ENCODE measurements around the gene CHST15. TPM values are rescaled to one million over a fixed set of nuclear protein-coding genes. Genes with fewer than 3 reads are reported as not detected.

The CHST15 gene
- total and polyA plus RNA-seq, 2 experiments from 2014 or later: 0.06 to 0.11 TPM

GRCh38 chr10:124089859-124090258 is 3.5 kb downstream of the CHST15 start:
- H3K27ac ChIP-seq: no peak overlapping the region
- no peak overlapping the region for H2AFZ ChIP-seq
- TF ChIP-seq EZH2 (IDR thresholded peaks at IDR 0.05; ENCODE audit: insufficient read depth, poor library complexity, severe bottlenecking): no peak
- no peak for TF ChIP-seq EZH2phosphoT487 (IDR thresholded peaks at IDR 0.05; ENCODE audit: insufficient read depth, low read depth)
- no peaks in the 10 kb centered on the region for H3K9me3 ChIP-seq (ENCODE audit: low read depth)
- H3K27me3 ChIP-seq (replicated peaks; ENCODE audit: insufficient read depth): peaks cover 69% of the 10 kb centered on the region
- H3K9ac ChIP-seq: no peak overlapping the region
- no peaks in the 10 kb centered on the region for H3F3A ChIP-seq (ENCODE audit: insufficient read depth)
- H3K4me2 ChIP-seq (ENCODE audit: unreplicated experiment): no peak overlapping the region
- no peaks in the 10 kb centered on the region for H3K79me2 ChIP-seq (ENCODE audit: insufficient read depth)
- 74 to 77% methylated on average over 5 of the region's 5 CpGs for WGBS, 2 experiments (ENCODE audit: low coverage in 1 of 2, low lambda C conversion rate in 2 of 2, missing lambda C conversion rate in 2 of 2)
- no peak for DNase-seq
- H3K4me1 ChIP-seq (ENCODE audit: insufficient read depth): peaks cover 4% of the 10 kb centered on the region; the same call in 1 of the 2 replicates
- no peak overlapping the region for H3K4me3 ChIP-seq
- no peaks in the 10 kb centered on the region for H3K36me3 ChIP-seq (ENCODE audit: low read depth)
- H4K20me1 ChIP-seq (ENCODE audit: insufficient read depth): no peaks in the 10 kb centered on the region
- H3K9me2 ChIP-seq (ENCODE audit: insufficient read depth): no peaks in the 10 kb centered on the region
- in situ Hi-C loops (cut with MboI): no loop called here

DNA sequence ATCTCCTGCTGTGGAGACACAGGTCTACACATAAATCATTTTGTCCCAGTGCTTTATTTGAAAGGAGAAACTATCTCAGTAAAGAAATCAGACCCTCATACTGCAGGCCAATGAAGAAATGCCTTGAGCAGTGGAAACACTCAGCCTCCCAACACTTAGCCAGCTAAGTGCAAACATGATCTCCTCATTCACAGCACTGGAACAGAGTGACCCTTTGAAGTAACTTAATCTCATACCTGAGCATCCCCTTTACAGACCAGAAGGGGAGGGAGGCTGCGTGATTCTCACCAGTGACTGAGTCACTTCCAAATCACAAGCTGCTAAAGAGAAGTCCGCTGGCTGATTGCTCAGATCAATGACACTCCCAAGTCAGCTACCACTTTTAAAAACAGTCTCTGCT is 4.5 kb downstream of the CHST15 start:
- no peak overlapping the region for H2AFZ ChIP-seq
- peaks cover 60% of the 10 kb centered on the region for H3K27me3 ChIP-seq (replicated peaks; ENCODE audit: insufficient read depth)
- no peak overlapping the region for H3K9ac ChIP-seq
- no peaks in the 10 kb centered on the region for H3K79me2 ChIP-seq (ENCODE audit: insufficient read depth)
- no peaks in the 10 kb centered on the region for H3K9me3 ChIP-seq (ENCODE audit: low read depth)
- 58 to 72% methylated on average over 2 of the region's 2 CpGs for WGBS, 2 experiments (ENCODE audit: low coverage in 1 of 2, low lambda C conversion rate in 2 of 2, missing lambda C conversion rate in 2 of 2)
- no peak overlapping the region for H3K4me2 ChIP-seq (ENCODE audit: unreplicated experiment)
- H3K9me2 ChIP-seq (ENCODE audit: insufficient read depth): no peaks in the 10 kb centered on the region
- peaks cover 4% of the 10 kb centered on the region; the same call in 1 of the 2 replicates for H3K4me1 ChIP-seq (ENCODE audit: insufficient read depth)
- H4K20me1 ChIP-seq (ENCODE audit: insufficient read depth): no peaks in the 10 kb centered on the region
- no peak for DNase-seq
- in situ Hi-C loops (cut with MboI): no loop called here
- TF ChIP-seq EZH2 (IDR thresholded peaks at IDR 0.05; ENCODE audit: insufficient read depth, poor library complexity, severe bottlenecking) (no peak), EZH2phosphoT487 (IDR thresholded peaks at IDR 0.05; ENCODE audit: insufficient read depth, low read depth) (no peak)
- H3K36me3 ChIP-seq (ENCODE audit: low read depth): no peaks in the 10 kb centered on the region
- H3K27ac ChIP-seq: no peak overlapping the region
- no peaks in the 10 kb centered on the region for H3F3A ChIP-seq (ENCODE audit: insufficient read depth)
- no peak overlapping the region for H3K4me3 ChIP-seq

GRCh38 chr10:124087672-124088634 is 5.4 kb downstream of the CHST15 start:
- no peaks in the 10 kb centered on the region for H4K20me1 ChIP-seq (ENCODE audit: insufficient read depth)
- no peak for TF ChIP-seq EZH2 (IDR thresholded peaks at IDR 0.05; ENCODE audit: insufficient read depth, poor library complexity, severe bottlenecking)
- TF ChIP-seq EZH2phosphoT487 (IDR thresholded peaks at IDR 0.05; ENCODE audit: insufficient read depth, low read depth): no peak
- H3F3A ChIP-seq (ENCODE audit: insufficient read depth): no peaks in the 10 kb centered on the region
- peaks cover 52% of the 10 kb centered on the region for H3K27me3 ChIP-seq (replicated peaks; ENCODE audit: insufficient read depth)
- no peaks in the 10 kb centered on the region for H3K36me3 ChIP-seq (ENCODE audit: low read depth)
- no peak overlapping the region for H3K4me2 ChIP-seq (ENCODE audit: unreplicated experiment)
- no peak overlapping the region for H2AFZ ChIP-seq
- H3K79me2 ChIP-seq (ENCODE audit: insufficient read depth): no peaks in the 10 kb centered on the region
- DNase-seq: no peak
- H3K9me2 ChIP-seq (ENCODE audit: insufficient read depth): no peaks in the 10 kb centered on the region
- in situ Hi-C loops (cut with MboI): no loop called here
- H3K4me1 ChIP-seq (ENCODE audit: insufficient read depth): no peaks in the 10 kb centered on the region
- no peak overlapping the region for H3K9ac ChIP-seq
- H3K9me3 ChIP-seq (ENCODE audit: low read depth): no peaks in the 10 kb centered on the region
- H3K4me3 ChIP-seq: no peak overlapping the region
- H3K27ac ChIP-seq: no peak overlapping the region
- 49 to 54% methylated on average over 27 of the region's 27 CpGs for WGBS, 2 experiments (ENCODE audit: low coverage in 1 of 2, low lambda C conversion rate in 2 of 2, missing lambda C conversion rate in 2 of 2)

- Histone ChIP-seq H3K9ac (no peak overlapping the region), H2AFZ (no peak overlapping the region), H3K4me1 (ENCODE audit: insufficient read depth) (no peaks in the 10 kb centered on the region), H3K27ac (no peak overlapping the region), H3K4me2 (ENCODE audit: unreplicated experiment) (no peak overlapping the region), H4K20me1 (ENCODE audit: insufficient read depth) (no peaks in the 10 kb centered on the region), H3K4me3 (no peak overlapping the region), H3F3A (ENCODE audit: insufficient read depth) (no peaks in the 10 kb centered on the region), H3K9me2 (ENCODE audit: insufficient read depth) (no peaks in the 10 kb centered on the region), H3K36me3 (ENCODE audit: low read depth) (no peaks in the 10 kb centered on the region), H3K27me3 (replicated peaks; ENCODE audit: insufficient read depth) (peaks cover 50% of the 10 kb centered on the region), H3K79me2 (ENCODE audit: insufficient read depth) (no peaks in the 10 kb centered on the region), H3K9me3 (ENCODE audit: low read depth) (no peaks in the 10 kb centered on the region)
- in situ Hi-C loops (cut with MboI): no loop called here
- 51 to 57% methylated on average over 18 of the region's 18 CpGs for WGBS, 2 experiments (ENCODE audit: low coverage in 1 of 2, low lambda C conversion rate in 2 of 2, missing lambda C conversion rate in 2 of 2)
- no peak for DNase-seq
- no peak for TF ChIP-seq EZH2 (IDR thresholded peaks at IDR 0.05; ENCODE audit: insufficient read depth, poor library complexity, severe bottlenecking)
- no peak for TF ChIP-seq EZH2phosphoT487 (IDR thresholded peaks at IDR 0.05; ENCODE audit: insufficient read depth, low read depth)
Measured at GRCh38 chr10:124086787-124087671, 6.4 kb downstream of the CHST15 start.
